Caki2 (cell line): ENCODE results near the gene OR3A1. TPM values are rescaled to one million over a fixed set of nuclear protein-coding genes. Genes with fewer than 3 reads are reported as not detected.
"Not testable (repeated sequence)": the region's sequence is repeated elsewhere in the genome, so short reads cannot be mapped to it uniquely, and the experiment has no call there.

Experiments
- DNase-seq: peaks from one replicate; pipeline ENCODE4 v3.0.0-alpha.2; 2015; ENCODE audit warnings: low read depth
- in situ Hi-C: cut with HindIII; loops from 2 replicates; pipeline ENCODE4 v1.10.0; 2016; ENCODE audit warnings: low sequenced_read_pairs, low pct_unique_long_range_greater_than_20kb, mixed read lengths
- total RNA-seq: library from RNA; depleted of rRNA; stranded (reverse); fragments of >200 nt; shearing (Covaris generic); gene quantifications from 2 replicates; pipeline ENCODE4 v1.2.3, GENCODE V29; 2014; ENCODE audit warnings: low replicate concordance; rRNA removed

Gene OR3A1
- total RNA-seq, result not detected in 2 replicates

DNA sequence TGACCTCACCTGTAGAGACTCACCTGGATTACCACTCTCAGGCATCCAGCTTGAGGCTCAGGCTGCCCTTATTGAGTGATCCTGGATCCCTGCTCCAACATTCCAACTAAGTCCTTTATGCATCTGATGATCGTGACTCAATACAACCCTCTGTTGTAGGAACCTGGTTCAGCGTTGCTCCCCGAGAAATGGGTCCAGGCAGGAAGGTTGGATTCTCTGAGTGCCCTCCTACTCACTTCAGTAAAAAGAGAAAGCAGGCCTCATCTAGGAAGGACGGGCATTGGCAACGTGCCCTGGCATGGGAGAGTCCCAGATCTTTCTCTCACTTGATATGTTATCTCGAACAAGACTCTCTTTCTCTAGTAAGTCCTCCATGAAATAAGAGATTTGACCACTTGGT, at the start of gene OR3A1:
Gene OR3A1, minus strand, starts transcription at position 101 of the 400 bp plus-strand sequence. CDS start 5,778 bp downstream, outside the sequence.
- no peak for DNase-seq
- in situ Hi-C loops, result no loop called here

DNA sequence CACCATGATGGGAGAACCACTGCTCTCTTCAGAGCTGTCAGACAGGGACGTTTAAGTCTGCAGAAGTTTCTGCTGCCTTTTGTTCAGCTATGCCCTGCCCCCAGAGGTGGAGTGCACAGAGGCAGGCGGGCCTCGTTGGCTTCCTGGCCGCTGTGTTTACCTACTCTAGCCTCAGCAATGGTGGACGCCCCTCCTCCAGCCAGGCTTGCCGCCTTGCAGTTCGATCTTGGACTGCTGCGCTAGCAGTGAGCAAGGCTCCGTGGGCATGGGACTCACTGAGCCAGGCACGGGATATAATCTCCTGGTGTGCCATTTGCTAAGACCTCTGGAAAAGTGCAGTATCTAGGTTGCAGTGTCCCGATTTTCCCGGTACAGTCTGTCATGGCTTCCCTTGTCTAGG, 44.6 kb upstream of the OR3A1 start:
- DNase-seq, in situ Hi-C loops: not testable (repeated sequence)

DNA sequence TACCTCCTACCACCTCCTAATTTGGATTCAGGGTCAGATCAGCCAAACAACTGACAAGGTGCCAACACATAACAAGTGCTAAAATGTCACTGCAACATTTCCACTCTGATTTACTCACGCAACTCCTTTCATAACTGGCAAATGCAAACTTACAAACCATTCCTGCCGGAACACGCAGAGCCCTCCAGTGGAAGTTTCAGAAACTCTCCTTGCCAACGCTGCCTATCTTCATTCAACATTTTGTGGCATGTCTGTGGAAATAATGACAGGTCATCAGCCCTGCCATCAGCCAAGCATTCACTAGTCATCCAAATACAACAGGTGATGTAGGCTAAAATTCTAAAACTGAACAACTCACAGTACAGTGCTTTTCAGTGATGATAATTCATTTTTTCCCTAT, 37.7 kb upstream of the OR3A1 start:
- in situ Hi-C loops, result no loop called here
- DNase-seq, result no peak

DNA sequence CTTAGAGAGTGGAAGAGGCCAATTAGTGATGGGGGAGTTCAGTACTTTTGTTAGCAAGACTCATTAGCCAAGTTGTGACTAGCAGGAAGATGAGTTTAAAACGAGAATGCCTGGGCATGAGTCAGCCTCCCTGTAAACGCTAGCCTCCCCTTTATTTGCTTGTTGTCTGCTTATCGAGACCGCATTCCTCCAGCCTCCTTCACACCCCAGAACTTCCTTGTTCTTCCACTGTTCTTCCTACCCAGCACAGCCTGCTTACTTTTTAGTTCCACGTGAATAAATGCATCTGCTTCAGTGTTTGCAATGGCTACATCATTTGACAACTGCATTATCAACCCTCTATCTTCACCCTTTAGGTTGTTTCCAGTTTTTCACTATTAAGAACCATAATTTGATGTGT, 20.2 kb upstream of the OR3A1 start:
- DNase-seq, result no peak

GRCh38 chr17:3316836-3317235, 18.7 kb upstream of the OR3A1 start:
- DNase-seq, result no peak
- in situ Hi-C loops, result no loop called here

More for the DNA sequence above, 20.2 kb upstream of the OR3A1 start:
- in situ Hi-C loops, result no loop called here

DNA sequence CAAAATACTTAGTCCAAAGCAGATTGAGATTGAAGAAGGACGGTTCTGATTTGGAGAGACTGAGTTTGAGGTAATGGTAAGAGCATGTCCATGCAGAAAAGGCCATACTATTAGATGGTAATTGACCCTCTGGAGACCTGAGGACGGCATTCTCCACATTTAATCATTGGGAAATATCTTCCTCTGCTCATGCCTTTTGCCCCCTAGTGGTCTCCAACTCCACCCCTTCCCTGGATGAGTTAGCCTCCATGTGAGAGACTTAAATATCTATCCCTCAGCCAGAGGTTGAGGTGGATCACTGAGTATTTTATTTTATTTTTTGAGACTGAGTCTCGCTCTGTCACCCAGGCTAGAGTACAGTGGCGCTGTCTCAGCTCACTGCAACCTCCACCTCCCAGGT, 10.4 kb upstream of the OR3A1 start:
- no peak for DNase-seq
- in situ Hi-C loops, result no loop called here

- in situ Hi-C loops, result no loop called here
These were observed 2.5 kb downstream of the OR3A1 start for GRCh38 chr17:3295632-3296031.

DNA sequence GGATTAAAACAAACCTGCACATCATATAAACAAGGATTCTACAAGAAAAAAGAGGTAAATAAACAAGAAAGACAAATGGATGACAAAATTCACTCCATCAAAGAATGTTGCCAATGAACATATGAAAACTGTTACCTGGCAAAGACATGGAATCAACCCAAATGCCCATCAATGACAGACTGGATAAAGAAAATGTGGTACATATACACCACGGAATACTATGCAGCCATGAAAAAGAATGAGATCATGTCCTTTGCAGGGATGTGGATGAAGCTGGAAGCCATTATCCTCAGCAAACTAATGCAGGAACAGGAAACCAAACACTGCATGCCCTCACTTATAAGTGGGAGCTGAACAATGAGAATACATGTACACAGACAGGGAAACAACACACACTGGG, 4.6 kb downstream of the OR3A1 start:
- in situ Hi-C loops, DNase-seq: not testable (repeated sequence)

More at GRCh38 chr17:3295632-3296031, 2.5 kb downstream of the OR3A1 start:
- DNase-seq, result no peak

GRCh38 chr17:3282901-3283300, 15.3 kb downstream of the OR3A1 start:
- DNase-seq, result no peak
- in situ Hi-C loops, result no loop called here

GRCh38 chr17:3276126-3276525, 22.0 kb downstream of the OR3A1 start:
- DNase-seq, result no peak
- in situ Hi-C loops, result no loop called here

GRCh38 chr17:3271072-3271848, 26.9 kb downstream of the OR3A1 start:
- no peak for DNase-seq
- in situ Hi-C loops, result no loop called here

DNA sequence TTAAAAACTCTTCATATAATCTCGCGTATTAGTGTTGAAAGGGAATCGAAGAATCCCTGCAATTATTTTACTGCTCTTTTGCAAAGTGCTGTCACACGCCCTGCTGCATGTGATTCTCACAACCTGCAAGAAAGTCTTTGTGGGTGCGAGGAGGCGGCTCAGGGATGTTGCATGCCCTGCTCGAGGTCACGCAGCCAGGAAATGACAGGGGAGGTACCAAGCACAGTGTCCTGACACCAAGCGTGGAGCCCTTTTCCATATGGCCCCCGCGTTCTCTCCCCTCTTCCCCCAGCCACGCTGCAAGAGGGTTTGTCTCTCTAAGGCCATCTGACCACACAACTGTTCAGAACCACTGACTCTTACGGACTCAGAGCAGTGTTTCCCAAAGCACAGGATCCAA, 37.6 kb downstream of the OR3A1 start:
- in situ Hi-C loops, result no loop called here
- DNase-seq, result no peak

GRCh38 chr17:3260163-3260562, 38.0 kb downstream of the OR3A1 start:
- DNase-seq, result no peak
- in situ Hi-C loops, result no loop called here

DNA sequence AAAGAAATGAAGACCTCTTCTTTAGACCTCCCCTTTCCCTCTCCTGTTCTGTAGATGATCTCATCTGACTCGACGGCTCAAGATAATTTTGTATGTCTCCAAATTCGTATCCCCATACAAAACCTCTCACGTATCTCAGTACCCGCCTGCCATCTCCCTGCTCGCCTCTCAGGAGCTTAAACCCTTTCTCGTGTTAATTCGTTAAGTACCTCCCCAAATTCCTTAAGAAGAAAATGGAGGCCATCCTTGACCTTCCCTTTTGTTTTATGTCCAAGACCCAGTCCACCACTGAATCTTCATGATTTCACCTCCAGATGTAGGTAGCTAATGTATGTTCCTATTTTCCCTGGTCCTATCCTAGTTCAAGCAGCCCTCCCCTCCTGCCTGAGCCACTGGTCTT, 41.6 kb downstream of the OR3A1 start:
- in situ Hi-C loops, result no loop called here

GRCh38 chr17:3249013-3249412, 49.1 kb downstream of the OR3A1 start:
- in situ Hi-C loops, DNase-seq: not testable (repeated sequence)

More for the DNA sequence above, 41.6 kb downstream of the OR3A1 start:
- no peak for DNase-seq

DNA sequence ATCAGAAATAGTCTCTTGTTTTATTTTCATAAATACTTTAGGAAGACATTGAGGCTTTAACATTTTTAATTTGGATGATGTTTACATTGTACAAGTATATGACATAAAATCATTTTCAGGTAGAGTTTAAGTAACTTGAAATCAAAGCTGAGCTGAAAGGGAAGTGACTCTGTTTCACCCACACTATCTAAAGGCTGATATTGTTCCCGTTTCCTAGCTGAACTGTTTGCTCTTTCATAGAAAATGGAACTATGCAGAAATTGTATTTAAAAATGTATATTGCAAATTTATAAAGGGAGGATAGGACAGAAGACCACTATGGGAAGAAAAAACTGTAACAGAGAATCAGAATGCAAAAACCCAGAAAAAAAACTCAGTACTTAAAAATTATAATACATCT, 53.3 kb downstream of the OR3A1 start:
- in situ Hi-C loops, DNase-seq: not testable (repeated sequence)

- DNase-seq, in situ Hi-C loops: not testable (repeated sequence)
These were observed 57.1 kb downstream of the OR3A1 start for GRCh38 chr17:3241044-3241443.
